NCI-H226 (cell line): ENCODE measurements around the gene SERPINB5.

Source experiments
- DNase-seq: peaks from one replicate; pipeline ENCODE4 v3.0.0-alpha.2; 2015

Gene SERPINB5

GRCh38 chr18:63472380-63472779, 4.4 kb upstream of the SERPINB5 start:
- DNase-seq = no peak

GRCh38 chr18:63477200-63477599, 442 bp downstream of the SERPINB5 start:
- no peak for DNase-seq

DNA sequence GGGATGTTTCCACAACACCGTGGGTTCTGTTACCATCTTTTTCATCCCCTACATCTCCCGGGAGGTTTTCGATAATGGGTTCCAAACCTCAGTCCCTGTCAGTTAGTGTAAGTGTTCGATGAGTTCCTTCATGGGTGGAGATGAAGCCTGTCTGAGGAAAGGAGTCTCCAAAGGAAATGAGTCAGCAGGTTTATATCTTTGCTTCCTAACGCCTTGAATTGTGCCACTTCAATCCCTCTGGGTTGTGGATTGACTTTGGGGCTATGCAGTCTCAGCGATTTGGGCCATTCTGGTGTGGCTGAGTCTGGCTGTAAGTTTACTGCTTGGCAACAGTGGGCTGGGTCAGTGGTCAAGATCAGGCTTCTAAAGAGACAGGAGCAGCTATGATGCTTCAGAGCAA, 1.2 kb downstream of the SERPINB5 start:
- DNase-seq = peak; percentile 7

GRCh38 chr18:63479826-63480225, 3.1 kb downstream of the SERPINB5 start:
- no peak for DNase-seq

GRCh38 chr18:63480476-63480875, 3.7 kb downstream of the SERPINB5 start:
- no peak for DNase-seq

DNA sequence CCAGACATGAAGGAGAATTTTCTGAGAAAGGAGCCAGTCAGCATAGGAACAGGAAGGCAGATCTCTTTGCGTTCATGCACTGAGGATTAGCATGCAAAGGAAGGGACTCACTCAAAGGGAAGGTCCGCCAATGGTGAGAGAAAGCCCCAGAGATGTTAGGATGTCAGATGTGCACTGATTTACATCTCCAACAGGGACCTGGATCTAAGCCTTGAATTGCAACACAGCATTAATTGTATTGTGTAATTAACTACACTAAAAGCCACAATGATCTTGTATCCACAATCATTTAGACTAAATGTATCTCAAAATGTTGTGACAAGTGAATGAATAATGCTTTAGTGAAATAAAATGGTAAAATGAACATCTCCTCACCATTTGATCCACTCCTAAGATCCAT, 4.2 kb downstream of the SERPINB5 start:
- no peak for DNase-seq

DNA sequence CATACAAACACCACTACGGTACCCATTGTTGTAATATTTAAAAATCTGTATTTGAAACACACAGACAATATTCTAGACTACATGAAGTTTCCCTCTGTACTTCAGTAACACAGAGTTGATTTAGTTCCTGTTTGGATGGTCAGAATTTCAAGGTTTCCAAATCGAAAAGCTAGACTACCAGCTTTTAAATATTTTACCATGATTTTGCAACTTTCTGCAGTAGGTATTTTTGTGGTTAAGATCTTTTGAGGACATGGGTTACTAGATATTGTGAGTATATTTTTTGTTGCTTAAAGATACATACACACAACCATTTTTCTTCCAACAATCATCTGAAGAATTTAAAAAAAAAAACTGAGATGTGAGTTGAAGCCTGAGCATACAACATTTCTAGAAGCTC, 10.9 kb downstream of the SERPINB5 start:
- no peak for DNase-seq

DNA sequence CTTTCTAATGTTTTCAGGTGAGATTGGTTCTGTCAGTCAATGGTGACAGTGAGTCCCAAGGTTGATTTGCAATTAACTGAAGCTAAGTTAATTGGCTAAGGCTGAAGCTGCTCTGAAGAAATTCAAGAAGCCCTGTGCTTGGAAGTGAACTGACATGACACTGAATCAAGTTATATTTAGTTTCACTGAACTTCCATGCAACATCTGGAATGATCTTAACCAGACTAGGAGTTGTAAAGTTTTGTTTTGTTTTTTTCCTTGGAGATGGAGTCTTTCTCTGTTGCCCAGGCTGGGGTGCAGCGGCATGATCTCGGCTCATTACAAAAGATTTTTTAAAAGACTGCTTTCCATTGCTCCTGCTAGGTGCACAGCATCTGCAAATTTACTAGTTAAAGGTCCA, 11.4 kb downstream of the SERPINB5 start:
- DNase-seq = no peak

DNA sequence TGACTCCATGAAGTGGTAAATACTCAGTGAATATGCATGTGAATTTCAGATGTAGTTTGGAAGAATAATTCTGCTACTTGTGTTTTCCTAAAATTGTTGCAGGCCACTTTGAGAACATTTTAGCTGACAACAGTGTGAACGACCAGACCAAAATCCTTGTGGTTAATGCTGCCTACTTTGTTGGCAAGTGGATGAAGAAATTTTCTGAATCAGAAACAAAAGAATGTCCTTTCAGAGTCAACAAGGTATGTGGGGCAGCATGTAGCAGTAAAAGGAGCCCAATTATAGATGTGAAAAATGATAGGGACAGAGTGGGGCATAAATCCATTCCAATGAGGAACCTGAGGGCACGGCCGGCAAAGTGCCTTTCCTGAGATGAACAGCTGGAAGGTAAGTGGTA, 16.1 kb downstream of the SERPINB5 start:
- no peak for DNase-seq

DNA sequence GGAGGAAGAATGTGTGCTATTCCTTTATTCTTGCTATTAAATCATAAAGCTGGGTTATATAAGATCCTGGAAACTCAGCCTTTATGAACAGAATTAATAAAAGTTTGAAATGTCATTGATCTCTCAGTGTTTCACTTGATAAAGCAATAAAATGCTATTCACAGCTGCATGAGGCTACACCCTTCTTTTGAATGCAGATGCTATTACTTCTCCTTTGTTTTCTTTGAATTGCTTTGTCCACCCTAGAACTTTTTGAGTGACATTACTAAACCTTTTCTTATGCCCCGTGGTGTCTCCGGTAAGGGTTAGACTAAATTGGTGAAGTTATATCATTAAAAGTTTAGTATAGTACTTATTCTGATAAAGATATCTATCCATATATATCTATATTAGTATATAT, 18.9 kb downstream of the SERPINB5 start:
- no peak for DNase-seq

- no peak for DNase-seq
These were observed 29.0 kb downstream of the SERPINB5 start for GRCh38 chr18:63505566-63506335.

GRCh38 chr18:63506336-63506646, 29.5 kb downstream of the SERPINB5 start:
- no peak for DNase-seq

DNA sequence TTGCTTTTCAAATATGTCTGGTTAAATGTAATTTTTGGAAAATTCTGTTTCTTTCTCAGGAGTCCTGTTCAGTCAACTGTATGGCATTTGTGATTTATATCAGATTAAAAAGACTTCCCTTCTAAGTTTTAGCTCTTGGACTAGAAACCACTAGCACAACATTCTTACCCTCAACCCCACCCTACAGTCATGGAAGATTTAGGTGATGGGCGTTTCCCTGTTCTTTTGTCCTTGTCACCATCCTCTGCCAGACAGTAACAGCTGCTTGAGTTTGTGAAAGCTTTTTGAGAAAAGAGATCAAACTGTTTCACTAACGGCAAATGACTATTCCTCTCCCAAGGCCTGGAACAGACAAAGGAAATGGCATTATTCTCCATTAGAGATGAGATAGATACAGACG, 31.8 kb downstream of the SERPINB5 start:
- DNase-seq = no peak

- no peak for DNase-seq
These were observed 34.5 kb downstream of the SERPINB5 start for GRCh38 chr18:63511285-63511684.

- no peak for DNase-seq
These were observed 37.6 kb downstream of the SERPINB5 start for GRCh38 chr18:63514326-63514725.

- DNase-seq = no peak
These were observed 38.3 kb downstream of the SERPINB5 start for GRCh38 chr18:63514888-63515678.

GRCh38 chr18:63515801-63516200, 39.0 kb downstream of the SERPINB5 start:
- no peak for DNase-seq

- no peak for DNase-seq
These were observed 41.6 kb downstream of the SERPINB5 start for GRCh38 chr18:63518178-63519012.

- no peak for DNase-seq
These were observed 43.4 kb downstream of the SERPINB5 start for GRCh38 chr18:63520053-63520685.

GRCh38 chr18:63523660-63524059, 46.9 kb downstream of the SERPINB5 start:
- no peak for DNase-seq

DNA sequence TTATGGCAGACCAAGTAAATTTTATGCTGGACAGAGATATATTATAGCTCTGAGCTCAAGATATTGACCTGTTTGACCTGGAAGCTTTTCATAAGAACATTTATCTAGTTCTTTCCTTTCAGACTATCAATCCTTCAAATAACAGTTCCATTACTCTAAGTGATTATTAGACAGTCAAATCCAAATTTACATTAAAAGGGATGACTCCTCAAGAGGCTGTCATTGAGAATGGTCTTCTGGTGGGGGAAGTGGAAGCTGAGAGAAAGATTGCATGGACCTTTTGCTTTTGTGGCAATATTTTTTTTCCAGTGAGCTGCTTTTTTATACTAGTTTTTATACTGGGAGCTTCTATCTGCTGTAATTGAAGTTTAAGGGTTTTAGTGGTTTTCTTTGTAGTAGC, 50.5 kb downstream of the SERPINB5 start:
- DNase-seq = no peak

DNA sequence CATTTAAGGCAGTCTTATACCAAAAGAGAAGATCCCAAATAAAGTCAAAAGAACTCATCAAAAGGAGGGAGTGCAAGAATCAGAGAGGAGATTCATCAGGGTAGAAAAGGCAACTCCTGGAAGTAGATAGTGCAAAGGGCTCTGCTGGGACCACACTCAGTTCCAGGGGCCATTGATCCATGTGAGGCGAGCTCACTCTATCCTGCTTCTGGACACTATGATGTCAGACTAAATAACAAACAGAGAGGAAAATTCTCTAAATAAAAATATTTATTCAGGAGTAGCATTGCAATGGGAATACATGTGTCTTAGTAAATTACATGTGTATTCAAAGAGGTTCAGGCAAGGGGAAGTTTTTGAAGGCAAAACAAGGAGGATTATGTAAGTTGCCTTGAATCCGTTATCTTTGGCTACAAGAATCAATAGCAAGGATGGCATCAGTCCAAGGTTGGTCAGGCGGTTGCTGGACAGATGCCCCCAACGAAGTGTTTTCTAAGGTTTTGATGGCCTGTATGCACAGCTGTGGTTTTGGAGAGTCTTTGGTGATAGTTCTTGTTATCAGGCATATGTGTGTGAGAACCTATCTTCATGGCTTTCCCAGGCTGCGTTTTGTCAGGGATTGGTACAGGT, 52.2 kb downstream of the SERPINB5 start:
- DNase-seq = no peak

DNA sequence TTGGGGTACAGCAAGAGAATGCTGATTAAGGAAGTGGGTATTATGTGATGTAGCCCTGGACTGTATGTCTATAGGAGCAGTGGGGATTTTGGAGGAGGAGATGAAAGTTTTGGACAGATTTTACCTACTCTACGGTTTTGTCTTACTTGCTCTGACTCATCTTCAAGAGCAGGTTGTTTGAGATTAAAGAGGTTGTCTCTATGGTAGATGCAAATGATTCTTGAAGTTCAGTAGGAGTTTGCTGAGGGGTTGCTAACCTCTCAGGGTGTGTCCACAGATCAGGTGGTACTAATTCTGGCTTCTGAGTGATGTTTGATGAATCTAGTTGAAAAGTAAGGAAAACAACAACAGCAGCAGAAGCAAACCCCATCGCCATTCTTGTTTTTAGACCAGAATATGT, 55.7 kb downstream of the SERPINB5 start:
- no peak for DNase-seq
